ENCODE data around the gene PFKFB1.
"Not testable (repeated sequence)": the region's sequence is repeated elsewhere in the genome, so short reads cannot be mapped to it uniquely, and the experiment has no call there.

The PFKFB1 gene

GRCh38 chrX:54992911-54993622, 921 bp downstream of the PFKFB1 start:
- Histone ChIP-seq H3K36me3 (ENCODE audit: control insufficient read depth in 2 of 2, insufficient read depth in 2 of 2, low read length in 2 of 2) (no peaks in the 10 kb centered on the region), H3K9me3 (ENCODE audit: control insufficient read depth in 2 of 2, low read length in 2 of 2) (no peaks in the 10 kb centered on the region), H3K4me1 (ENCODE audit: control insufficient read depth, insufficient read depth, low read length) (no peaks in the 10 kb centered on the region), H3K27ac (ENCODE audit: low read length) (no peak overlapping the region), H3K4me3 (ENCODE audit: low read length in 2 of 2) (no peak overlapping the region), H3K9ac (ENCODE audit: low read length in 2 of 2) (no peak overlapping the region), H3K27me3 (ENCODE audit: control insufficient read depth in 1 of 2, insufficient read depth in 2 of 2, low read length in 2 of 2) (peaks cover 0 to 12% of the 10 kb centered on the region in 2 donors)

- peaks cover 0 to 12% of the 10 kb centered on the region in 2 donors for H3K27me3 ChIP-seq (ENCODE audit: control insufficient read depth in 1 of 2, insufficient read depth in 2 of 2, low read length in 2 of 2)
- H3K9ac ChIP-seq (ENCODE audit: low read length in 2 of 2) = no peak overlapping the region
- H3K4me1 ChIP-seq (ENCODE audit: control insufficient read depth, insufficient read depth, low read length) = no peaks in the 10 kb centered on the region
- no peaks in the 10 kb centered on the region for H3K36me3 ChIP-seq (ENCODE audit: control insufficient read depth in 2 of 2, insufficient read depth in 2 of 2, low read length in 2 of 2)
- no peak overlapping the region for H3K27ac ChIP-seq (ENCODE audit: low read length)
- H3K4me3 ChIP-seq (ENCODE audit: low read length in 2 of 2) = no peak overlapping the region
- H3K9me3 ChIP-seq (ENCODE audit: control insufficient read depth in 2 of 2, low read length in 2 of 2) = no peaks in the 10 kb centered on the region
These were observed 2.3 kb downstream of the PFKFB1 start for GRCh38 chrX:54991706-54992105.

- not testable (repeated sequence) for H3K4me1 ChIP-seq (ENCODE audit: control insufficient read depth, insufficient read depth, low read length); H3K27ac ChIP-seq (ENCODE audit: low read length); H3K9me3 ChIP-seq (ENCODE audit: control insufficient read depth in 2 of 2, low read length in 2 of 2)
These were observed 10.7 kb downstream of the PFKFB1 start for GRCh38 chrX:54983306-54983705.

GRCh38 chrX:54980334-54980733, 13.7 kb downstream of the PFKFB1 start:
- H3K36me3 ChIP-seq (ENCODE audit: control insufficient read depth in 2 of 2, insufficient read depth in 2 of 2, low read length in 2 of 2) = no peaks in the 10 kb centered on the region
- no peak overlapping the region for H3K9ac ChIP-seq (ENCODE audit: low read length in 2 of 2)
- H3K27ac ChIP-seq (ENCODE audit: low read length) = no peak overlapping the region
- no peaks in the 10 kb centered on the region for H3K4me1 ChIP-seq (ENCODE audit: control insufficient read depth, insufficient read depth, low read length)
- H3K4me3 ChIP-seq (ENCODE audit: low read length in 2 of 2) = no peak overlapping the region
- H3K9me3 ChIP-seq (ENCODE audit: control insufficient read depth in 2 of 2, low read length in 2 of 2) = peaks cover 0 to 2% of the 10 kb centered on the region in 2 donors
- peaks cover 0 to 6% of the 10 kb centered on the region in 2 donors for H3K27me3 ChIP-seq (ENCODE audit: control insufficient read depth in 1 of 2, insufficient read depth in 2 of 2, low read length in 2 of 2)

More at GRCh38 chrX:54983306-54983705, 10.7 kb downstream of the PFKFB1 start:
- not testable (repeated sequence) for H3K9ac ChIP-seq (ENCODE audit: low read length in 2 of 2); H3K4me3 ChIP-seq (ENCODE audit: low read length in 2 of 2); H3K36me3 ChIP-seq (ENCODE audit: control insufficient read depth in 2 of 2, insufficient read depth in 2 of 2, low read length in 2 of 2); H3K27me3 ChIP-seq (ENCODE audit: control insufficient read depth in 1 of 2, insufficient read depth in 2 of 2, low read length in 2 of 2)

- Histone ChIP-seq H3K27me3 (ENCODE audit: control insufficient read depth in 1 of 2, insufficient read depth in 2 of 2, low read length in 2 of 2) (peaks cover 0 to under 1% of the 10 kb centered on the region in 2 donors), H3K4me3 (ENCODE audit: low read length in 2 of 2) (no peak overlapping the region), H3K9me3 (ENCODE audit: control insufficient read depth in 2 of 2, low read length in 2 of 2) (peaks cover 0 to 2% of the 10 kb centered on the region in 2 donors), H3K4me1 (ENCODE audit: control insufficient read depth, insufficient read depth, low read length) (no peaks in the 10 kb centered on the region), H3K9ac (ENCODE audit: low read length in 2 of 2) (no peak overlapping the region), H3K27ac (ENCODE audit: low read length) (no peak overlapping the region), H3K36me3 (ENCODE audit: control insufficient read depth in 2 of 2, insufficient read depth in 2 of 2, low read length in 2 of 2) (no peaks in the 10 kb centered on the region)
These were observed 14.6 kb downstream of the PFKFB1 start for GRCh38 chrX:54979432-54979831.

- Histone ChIP-seq H3K9me3 (ENCODE audit: control insufficient read depth in 2 of 2, low read length in 2 of 2) (peaks cover 0 to 2% of the 10 kb centered on the region in 2 donors), H3K4me3 (ENCODE audit: low read length in 2 of 2) (no peak overlapping the region)
These were observed 15.5 kb downstream of the PFKFB1 start for GRCh38 chrX:54978448-54978847.

GRCh38 chrX:54977387-54977786, 16.6 kb downstream of the PFKFB1 start:
- no peaks in the 10 kb centered on the region for H3K36me3 ChIP-seq (ENCODE audit: control insufficient read depth in 2 of 2, insufficient read depth in 2 of 2, low read length in 2 of 2)
- no peaks in the 10 kb centered on the region for H3K4me1 ChIP-seq (ENCODE audit: control insufficient read depth, insufficient read depth, low read length)
- H3K4me3 ChIP-seq (ENCODE audit: low read length in 2 of 2) = no peak overlapping the region
- H3K27me3 ChIP-seq (ENCODE audit: control insufficient read depth in 1 of 2, insufficient read depth in 2 of 2, low read length in 2 of 2) = no peaks in the 10 kb centered on the region
- H3K9ac ChIP-seq (ENCODE audit: low read length in 2 of 2) = no peak overlapping the region
- H3K27ac ChIP-seq (ENCODE audit: low read length) = no peak overlapping the region
- H3K9me3 ChIP-seq (ENCODE audit: control insufficient read depth in 2 of 2, low read length in 2 of 2) = no peaks in the 10 kb centered on the region

More at GRCh38 chrX:54978448-54978847, 15.5 kb downstream of the PFKFB1 start:
- no peak overlapping the region for H3K27ac ChIP-seq (ENCODE audit: low read length)
- no peaks in the 10 kb centered on the region for H3K36me3 ChIP-seq (ENCODE audit: control insufficient read depth in 2 of 2, insufficient read depth in 2 of 2, low read length in 2 of 2)
- no peaks in the 10 kb centered on the region for H3K4me1 ChIP-seq (ENCODE audit: control insufficient read depth, insufficient read depth, low read length)
- no peaks in the 10 kb centered on the region for H3K27me3 ChIP-seq (ENCODE audit: control insufficient read depth in 1 of 2, insufficient read depth in 2 of 2, low read length in 2 of 2)
- H3K9ac ChIP-seq (ENCODE audit: low read length in 2 of 2) = no peak overlapping the region

GRCh38 chrX:54964766-54965497, 29.1 kb downstream of the PFKFB1 start:
- Histone ChIP-seq H3K9ac (ENCODE audit: low read length in 2 of 2) (no peak overlapping the region), H3K36me3 (ENCODE audit: control insufficient read depth in 2 of 2, insufficient read depth in 2 of 2, low read length in 2 of 2) (no peaks in the 10 kb centered on the region), H3K4me3 (ENCODE audit: low read length in 2 of 2) (no peak overlapping the region), H3K27ac (ENCODE audit: low read length) (no peak overlapping the region), H3K4me1 (ENCODE audit: control insufficient read depth, insufficient read depth, low read length) (no peaks in the 10 kb centered on the region), H3K27me3 (ENCODE audit: control insufficient read depth in 1 of 2, insufficient read depth in 2 of 2, low read length in 2 of 2) (no peaks in the 10 kb centered on the region), H3K9me3 (ENCODE audit: control insufficient read depth in 2 of 2, low read length in 2 of 2) (no peaks in the 10 kb centered on the region)

GRCh38 chrX:54961750-54962149, 32.2 kb downstream of the PFKFB1 start:
- H3K4me3 ChIP-seq (ENCODE audit: low read length in 2 of 2) = no peak overlapping the region
- H3K27me3 ChIP-seq (ENCODE audit: control insufficient read depth in 1 of 2, insufficient read depth in 2 of 2, low read length in 2 of 2) = peaks cover 0 to 5% of the 10 kb centered on the region in 2 donors
- H3K9ac ChIP-seq (ENCODE audit: low read length in 2 of 2) = no peak overlapping the region
- H3K4me1 ChIP-seq (ENCODE audit: control insufficient read depth, insufficient read depth, low read length) = no peaks in the 10 kb centered on the region
- H3K27ac ChIP-seq (ENCODE audit: low read length) = no peak overlapping the region
- H3K9me3 ChIP-seq (ENCODE audit: control insufficient read depth in 2 of 2, low read length in 2 of 2) = no peaks in the 10 kb centered on the region
- H3K36me3 ChIP-seq (ENCODE audit: control insufficient read depth in 2 of 2, insufficient read depth in 2 of 2, low read length in 2 of 2) = no peaks in the 10 kb centered on the region

GRCh38 chrX:54950730-54951375, 43.1 kb downstream of the PFKFB1 start:
- no peaks in the 10 kb centered on the region for H3K36me3 ChIP-seq (ENCODE audit: control insufficient read depth in 2 of 2, insufficient read depth in 2 of 2, low read length in 2 of 2)
- no peak overlapping the region for H3K27ac ChIP-seq (ENCODE audit: low read length)
- no peaks in the 10 kb centered on the region for H3K9me3 ChIP-seq (ENCODE audit: control insufficient read depth in 2 of 2, low read length in 2 of 2)
- H3K9ac ChIP-seq (ENCODE audit: low read length in 2 of 2) = no peak overlapping the region
- H3K4me3 ChIP-seq (ENCODE audit: low read length in 2 of 2) = no peak overlapping the region
- no peaks in the 10 kb centered on the region for H3K4me1 ChIP-seq (ENCODE audit: control insufficient read depth, insufficient read depth, low read length)
- H3K27me3 ChIP-seq (ENCODE audit: control insufficient read depth in 1 of 2, insufficient read depth in 2 of 2, low read length in 2 of 2) = peaks cover 0 to 9% of the 10 kb centered on the region in 2 donors

All from stomach smooth muscle (tissue), 2 donors.